DMS 273 (cell line): ENCODE data around the gene TRIP4.

ENCODE experiments used
- DNase-seq: peaks from one replicate; lab custom pipeline; 2025; ENCODE audit not compliant: unreplicated experiment; lab: John Stamatoyannopoulos, UW

TRIP4 gene

DNA sequence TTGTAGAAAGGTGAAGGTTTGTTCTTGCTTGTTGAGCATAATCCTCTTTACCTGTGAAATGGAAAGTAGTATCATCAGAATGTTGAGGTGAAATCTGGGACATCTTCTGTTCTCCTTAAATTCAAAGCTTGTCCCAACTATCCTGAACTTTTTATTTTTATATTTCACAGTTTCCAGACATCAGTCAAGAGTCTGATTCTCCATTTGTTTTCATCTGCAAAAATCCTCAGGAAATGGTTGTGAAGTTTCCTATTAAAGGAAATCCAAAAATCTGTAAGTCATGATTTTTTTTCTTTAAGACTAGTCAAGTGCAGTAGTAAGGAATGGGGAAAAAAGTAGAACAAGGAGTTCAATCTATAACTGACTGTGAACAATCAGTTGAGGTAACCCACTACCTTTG lies 57.2 kb downstream of the TRIP4 start:
- DNase-seq, result no peak

DNA sequence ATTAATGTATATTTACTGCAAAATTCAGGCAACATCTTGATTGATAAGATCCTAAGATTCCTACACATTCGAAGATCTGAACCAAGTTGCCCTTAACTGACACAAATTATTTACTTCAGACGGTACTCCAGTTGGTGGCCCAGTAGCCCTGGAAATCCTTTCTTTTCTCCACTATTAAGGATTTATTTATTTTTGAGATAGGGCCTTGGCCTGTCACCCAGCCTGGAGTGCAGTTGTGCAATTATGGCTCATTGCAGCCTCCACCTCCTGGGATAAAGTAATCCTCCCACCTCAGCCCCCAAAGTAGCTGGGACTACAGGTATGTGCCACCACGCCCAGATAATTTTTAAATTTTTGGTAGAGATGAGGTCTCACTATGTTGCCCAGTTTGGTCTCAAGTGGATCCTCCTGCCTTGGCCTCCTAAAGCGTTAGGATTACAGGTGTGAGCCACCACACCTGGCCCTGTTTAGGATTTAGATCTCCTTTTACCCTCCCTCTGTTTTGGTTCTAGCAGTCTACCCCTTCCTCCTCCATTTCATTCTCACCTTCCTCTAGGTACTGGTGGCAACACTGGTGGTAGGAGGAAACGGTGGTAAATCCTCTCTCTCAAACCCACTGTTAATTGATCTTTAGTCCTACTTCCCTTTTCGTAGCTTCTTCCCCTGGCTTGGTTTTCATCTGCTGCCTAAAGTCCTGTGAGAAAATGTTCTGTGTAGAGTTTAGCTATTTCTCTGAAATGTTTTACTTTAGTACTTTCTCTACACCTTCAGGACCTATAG lies 60.1 kb downstream of the TRIP4 start:
- no peak for DNase-seq

DNA sequence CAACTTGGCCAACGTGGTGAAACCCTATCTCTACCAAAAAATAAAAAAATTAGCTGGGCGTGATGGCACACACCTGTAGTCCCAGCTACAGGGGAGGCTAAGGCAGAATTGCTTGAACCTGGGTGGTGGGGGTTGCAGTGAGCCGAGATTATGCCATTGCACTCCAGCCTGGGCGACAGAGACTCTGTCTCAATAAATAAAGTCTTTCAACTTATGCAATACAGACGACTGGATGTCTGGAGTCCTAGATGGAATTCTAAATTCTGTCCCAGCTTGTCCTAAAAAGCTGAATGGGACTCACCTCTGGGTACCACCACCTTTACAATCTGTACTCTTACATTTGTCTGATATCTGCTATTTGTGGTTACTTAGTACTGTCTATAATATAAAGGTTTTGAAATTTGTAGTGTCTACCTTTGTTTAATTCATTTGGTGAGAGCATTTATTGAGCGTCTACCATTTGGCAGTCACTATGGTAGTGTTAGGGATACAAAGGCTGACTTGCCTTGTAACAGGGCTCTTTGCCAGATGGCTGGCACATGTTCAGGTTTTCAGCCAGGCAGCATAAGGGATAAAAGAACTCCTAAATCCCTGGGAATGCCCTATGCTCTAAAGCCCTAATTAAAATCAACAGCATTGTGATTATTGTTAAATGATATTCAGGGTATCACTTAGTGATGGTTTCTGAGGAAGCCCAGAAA lies 65.5 kb downstream of the TRIP4 start:
- peak; percentile 79 for DNase-seq

DNA sequence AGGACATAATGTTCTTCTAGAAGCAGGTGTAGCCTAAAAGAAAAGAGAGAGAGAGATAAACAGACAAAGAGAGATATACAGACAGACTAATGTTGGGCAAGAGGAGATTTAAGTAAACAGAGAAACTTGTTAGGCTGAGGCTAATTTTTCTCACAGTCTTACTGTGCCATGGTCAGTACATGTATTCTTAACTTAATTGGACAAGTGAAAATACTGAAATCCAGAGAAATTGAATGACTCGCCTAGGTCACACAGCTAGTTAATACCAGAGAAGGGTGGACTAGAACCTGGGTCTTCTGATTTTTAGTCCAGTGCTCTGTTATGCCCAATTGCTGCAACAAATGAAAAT lies 66.0 kb downstream of the TRIP4 start:
- DNase-seq, result no peak

DNA sequence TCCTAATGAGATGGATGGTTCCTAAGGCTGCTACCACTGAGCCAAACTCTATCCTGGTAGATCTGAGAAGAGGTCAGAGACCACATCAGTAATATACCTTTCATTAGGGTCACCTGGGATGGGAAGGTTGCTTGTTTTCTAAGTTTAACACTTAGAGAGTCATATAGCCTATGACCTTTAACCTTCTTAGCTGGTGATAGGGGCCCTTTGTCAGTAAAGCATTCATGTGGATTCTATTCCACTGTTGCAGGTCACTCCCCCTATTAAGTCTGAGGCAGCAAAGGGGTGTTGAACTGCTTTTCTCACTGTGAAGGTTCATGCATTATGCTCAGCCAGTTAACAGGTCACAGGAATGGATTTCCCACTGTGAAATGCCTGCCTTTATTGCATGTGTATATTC lies 66.6 kb downstream of the TRIP4 start:
- DNase-seq, result no peak

DNA sequence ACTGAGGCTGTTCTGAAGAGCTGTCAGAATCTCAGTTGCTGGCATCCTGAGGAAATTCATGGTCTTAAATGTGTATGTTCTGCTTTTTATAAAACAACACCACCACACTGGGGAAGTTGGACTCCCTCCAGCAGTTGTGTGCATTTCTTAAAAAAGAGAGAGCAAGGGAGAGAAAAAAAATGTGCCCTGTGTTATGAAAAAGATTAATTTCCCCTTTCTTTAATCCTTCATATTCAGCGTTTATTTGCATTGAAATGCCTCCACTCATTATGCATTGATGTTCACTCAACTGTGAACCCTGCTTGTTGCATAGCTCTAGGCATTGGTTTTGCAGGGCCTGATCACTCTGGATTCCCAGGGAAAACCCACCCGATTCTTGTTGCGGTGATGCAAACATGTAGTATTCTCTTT lies 68.3 kb downstream of the TRIP4 start:
- no peak for DNase-seq

DNA sequence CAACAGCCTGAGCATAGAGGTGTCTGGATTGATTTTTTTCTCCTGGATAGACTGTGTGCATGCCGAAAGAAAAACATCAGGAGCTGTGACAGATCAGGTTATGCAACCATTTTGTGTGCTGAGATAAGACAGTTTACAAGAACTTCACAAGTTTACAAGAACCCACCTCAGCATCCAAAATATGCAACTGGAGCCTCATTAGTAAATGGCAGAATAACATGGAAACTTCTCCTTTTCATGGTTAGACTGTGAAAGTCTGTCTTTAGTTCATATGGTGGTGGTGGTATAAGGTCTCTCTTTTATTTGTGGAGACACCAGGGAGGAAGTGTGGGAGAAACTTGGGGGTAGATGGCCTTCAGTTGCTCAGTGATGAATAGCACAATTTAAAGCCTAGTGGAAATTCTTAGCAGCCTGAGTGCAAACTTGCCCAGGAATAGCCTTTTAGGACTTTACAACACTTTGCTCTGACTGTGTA lies 69.0 kb downstream of the TRIP4 start:
- DNase-seq, result no peak

DNA sequence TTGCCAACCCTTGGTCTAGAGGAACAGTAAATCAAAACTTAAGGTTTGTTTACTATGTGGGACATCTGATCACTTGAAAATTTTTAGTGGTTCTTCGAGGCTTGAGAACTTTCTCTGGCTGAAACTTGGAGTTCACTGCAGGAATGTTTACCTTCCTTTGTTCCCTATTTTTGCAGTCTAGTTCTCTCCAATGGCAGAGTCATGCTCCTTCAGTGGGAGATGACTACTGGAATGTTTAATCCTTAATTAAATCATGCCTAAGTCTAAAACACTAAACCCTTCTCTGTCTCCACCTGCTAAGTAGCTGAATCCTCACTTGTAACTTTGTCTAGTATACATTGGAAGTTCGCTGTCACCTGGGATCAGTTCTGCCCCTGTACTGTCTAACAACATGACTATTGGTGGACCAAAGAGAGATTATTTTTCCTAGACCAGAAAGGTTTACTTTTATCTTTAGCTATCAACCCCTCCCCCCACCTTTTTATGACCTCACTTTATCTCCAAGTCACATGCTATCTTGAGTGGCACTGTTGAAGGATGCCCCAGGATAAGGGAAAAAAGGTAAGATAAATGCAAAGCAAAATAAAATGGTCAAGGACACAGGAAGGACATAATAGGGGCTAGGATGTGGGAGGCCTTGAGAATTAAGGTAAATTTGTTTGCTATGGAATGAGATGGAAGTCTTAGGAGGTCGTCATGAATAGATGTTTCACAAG lies 71.6 kb downstream of the TRIP4 start:
- DNase-seq, result no peak

DNA sequence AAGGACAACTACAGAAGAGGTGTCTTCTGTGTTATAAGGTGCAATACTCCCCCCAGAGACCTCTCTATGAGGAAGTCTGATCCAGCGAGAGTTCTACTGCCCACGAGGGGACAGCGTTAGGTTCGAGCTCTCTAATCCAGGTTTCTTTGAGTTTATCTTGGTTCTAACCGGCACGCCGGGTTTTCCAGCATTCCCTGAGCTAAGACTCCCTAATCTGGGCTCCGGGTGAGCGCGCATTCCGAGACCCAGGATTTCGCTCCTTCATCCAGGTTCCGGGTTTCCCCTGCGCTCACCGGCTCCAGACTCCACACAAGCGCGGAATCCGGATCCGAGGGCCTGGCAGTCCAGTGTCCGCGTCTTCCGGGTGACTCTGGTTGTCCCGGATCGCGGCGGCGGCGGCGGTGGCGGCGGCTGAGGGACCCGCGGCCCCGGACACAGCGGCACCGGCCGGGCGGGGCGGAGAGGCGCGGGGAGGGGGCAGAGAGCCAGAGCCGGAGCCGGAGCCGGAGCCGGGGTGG lies 72.6 kb downstream of the TRIP4 start, which contains the start of gene ZNF609:
Gene ZNF609 (plus strand): TSS at position 373 of the 518 bp plus-strand sequence. CDS start 38,842 bp downstream, outside the sequence.
- DNase-seq, result peak; percentile 95

DNA sequence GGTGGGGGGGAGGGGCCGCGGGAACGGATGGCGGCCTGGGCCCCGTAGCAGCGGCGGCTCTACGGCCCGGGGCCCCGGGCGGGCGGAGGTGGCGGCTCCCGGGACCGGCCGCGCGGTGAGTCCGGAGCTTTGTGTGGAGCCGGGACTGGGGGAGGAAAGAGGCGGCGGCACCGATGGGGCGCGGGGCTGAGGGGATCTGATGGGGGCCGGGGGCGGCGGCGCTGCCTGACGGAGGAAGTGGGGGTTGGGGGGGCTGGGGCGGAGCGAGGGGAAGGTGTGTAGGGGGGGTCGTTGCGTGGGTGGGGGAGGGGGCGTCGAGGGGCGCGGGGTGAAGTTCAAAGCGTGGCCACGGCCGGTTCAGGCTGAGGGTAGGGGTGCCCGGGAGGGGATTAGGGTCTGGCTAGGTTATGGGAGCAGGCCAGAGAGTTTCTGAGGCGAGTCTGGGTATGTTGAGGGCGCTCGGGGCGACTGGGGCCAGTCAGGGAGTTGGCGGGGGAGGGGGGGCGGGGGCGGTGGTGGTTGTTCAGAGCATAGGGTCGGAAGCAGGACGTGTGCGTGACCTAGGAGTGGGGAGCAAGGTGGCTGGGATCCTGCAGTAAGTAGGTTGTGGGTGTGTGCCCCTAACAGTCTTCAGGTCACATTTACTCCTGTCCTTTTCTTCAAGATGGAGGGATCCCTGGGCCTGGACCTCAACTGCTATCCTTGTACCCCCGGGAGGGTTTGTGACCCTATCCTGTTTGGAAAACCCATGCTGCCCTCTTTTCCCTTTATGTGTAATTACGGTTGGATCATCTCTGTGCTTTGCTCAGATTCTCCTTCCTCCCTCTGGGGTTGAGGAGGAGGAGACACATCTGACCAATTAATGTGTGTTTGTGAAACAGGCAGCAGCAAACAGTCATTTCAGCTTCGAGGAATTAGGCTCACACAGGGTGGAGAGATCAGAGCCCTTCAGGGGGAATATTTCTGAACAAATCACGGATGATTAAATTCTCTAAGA lies 73.4 kb downstream of the TRIP4 start:
- peak; percentile 78 for DNase-seq

DNA sequence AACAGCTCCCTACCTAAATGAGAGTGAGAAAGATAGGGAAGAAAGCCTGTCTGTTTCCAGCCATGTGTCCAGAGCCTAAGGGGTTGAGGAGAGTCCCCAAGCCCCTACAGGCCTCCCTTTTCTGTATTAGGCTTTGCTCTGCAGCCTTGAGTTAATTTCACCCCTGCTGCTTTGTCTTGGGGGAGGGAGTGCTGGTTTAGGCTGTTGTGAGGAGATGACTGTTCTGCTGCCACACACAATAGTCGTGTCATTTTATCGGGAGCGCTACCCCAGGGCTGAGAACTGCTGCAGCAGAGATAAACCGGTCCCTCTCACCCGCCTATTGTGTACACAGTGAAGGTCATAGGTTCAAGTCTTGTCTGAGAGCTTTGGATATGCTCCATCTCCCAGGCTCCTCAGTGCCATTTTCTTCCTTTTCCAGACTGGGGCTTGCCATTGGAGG lies 74.1 kb downstream of the TRIP4 start:
- no peak for DNase-seq

DNA sequence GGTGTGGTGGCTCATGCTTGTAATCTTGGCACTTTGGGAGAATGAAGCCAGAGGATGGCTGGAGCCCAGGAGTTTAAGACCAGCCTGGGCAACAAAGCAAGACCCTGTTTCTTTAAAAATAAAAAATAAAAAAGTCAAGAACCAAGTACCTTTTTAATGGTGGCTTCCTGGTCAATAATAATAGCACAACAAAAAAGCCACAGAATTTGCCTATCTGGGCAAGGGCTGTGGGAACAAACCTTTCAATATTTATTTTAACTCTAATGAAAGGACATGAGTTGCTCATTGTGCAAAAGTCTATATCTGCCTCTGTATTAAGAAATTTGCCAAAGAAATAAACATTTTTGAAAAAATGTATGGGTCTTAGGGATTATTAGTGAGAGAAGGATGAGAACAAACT lies 74.9 kb downstream of the TRIP4 start:
- no peak for DNase-seq

DNA sequence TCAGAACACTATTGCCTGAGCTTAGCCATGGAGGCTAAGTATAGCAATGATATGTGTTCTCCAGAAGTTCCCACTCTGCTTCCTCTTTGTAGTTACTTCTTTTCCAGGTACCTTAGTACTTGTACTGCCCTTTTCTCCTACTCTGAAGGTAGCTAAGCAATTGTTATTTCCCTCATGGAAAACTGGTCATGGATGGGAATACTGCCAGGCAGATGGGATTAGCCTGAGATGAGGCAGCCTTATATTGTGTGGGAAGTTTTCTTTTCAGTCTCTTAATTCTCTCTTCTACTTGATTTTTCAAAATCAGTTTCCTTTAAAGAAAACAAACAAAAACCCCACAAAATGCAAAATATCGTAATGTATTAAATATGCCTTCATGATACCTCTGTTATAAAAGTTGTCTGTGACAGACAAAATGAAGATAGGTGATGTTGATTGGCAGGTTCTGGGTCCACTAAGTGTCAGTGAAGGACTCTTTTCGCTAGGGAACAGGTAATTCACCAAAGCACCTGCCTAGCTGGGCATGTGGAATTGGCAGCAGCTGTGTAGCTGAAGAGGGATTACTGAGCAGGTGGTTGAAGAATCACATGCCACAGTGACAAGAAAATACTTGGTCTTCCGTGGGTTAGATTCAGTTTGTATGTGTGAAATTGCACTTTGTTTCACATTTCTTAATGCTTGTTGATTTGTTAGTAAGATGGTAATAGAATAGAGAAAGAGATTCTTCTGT lies 76.8 kb downstream of the TRIP4 start:
- DNase-seq, result peak; percentile 30

DNA sequence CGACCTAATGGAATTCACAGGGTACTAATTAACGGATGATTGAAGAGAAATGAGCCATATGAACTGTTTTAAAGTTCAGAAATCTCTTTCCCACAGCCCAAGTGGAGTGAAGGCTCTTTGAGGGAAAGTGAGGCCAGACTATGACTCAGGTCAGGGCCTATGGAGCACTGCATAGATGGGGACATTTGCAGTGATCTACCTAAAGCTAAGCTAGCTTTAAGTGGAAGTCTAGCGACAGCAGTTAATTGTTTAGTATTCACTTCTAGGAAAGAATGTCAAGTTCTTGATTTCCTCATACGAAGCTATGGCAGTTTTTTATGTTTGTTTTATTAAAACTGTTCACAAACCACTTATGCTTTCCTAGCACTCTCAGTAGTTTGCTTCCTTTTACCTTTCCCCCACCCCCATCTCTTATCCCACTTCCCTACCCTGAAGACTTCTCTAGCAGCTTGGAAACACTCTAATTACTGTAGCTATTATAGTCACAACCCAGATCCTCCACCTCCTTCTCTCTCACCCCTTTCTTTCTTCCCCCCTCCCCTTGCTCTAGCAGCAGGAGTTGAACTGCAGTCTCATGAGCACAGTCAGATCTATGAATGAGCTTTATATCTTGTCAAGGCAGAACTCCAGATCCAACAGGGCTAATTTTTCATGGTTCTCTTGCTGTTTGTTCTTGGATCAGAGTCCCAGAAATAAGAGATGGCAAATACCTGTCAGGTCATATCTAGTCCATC lies 78.9 kb downstream of the TRIP4 start:
- no peak for DNase-seq

DNA sequence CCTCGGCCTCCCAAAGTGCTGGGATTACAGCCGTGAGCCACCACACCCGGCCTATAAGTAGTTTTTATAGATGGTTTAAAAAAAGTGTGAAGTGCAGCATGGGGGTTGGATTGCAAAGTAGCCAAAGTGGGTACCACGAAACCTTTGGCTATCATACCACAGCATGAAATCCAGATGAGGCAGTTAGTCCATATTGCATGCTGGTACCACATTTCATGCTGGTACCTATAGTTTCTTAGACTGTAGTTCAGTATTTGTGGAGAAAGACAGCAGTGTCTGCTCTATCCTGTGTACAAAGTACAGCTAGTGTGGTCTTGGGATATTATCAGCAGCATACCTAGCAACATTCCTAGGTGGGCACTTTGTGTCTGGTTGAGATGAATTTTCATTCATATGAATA lies 84.5 kb downstream of the TRIP4 start:
- no peak for DNase-seq

DNA sequence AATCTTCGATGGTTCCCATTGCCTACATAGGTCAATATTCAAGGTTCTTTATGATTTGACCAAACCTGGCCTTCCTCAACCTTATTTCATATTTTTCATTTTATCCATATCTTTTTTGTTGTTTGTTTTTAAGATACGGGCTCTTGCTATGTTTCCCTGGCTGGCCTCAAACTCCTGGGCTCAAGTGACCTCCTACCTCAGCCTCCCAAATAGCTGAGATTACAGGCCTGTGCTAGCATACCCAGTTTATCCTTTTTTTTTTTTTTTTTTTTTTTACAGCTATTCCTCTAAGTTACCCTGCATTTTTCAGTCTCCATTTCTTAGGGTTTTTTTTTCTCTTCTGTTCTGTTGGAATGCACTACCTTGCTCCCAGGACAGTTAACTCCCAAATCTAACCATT lies 87.2 kb downstream of the TRIP4 start:
- DNase-seq, result no peak

DNA sequence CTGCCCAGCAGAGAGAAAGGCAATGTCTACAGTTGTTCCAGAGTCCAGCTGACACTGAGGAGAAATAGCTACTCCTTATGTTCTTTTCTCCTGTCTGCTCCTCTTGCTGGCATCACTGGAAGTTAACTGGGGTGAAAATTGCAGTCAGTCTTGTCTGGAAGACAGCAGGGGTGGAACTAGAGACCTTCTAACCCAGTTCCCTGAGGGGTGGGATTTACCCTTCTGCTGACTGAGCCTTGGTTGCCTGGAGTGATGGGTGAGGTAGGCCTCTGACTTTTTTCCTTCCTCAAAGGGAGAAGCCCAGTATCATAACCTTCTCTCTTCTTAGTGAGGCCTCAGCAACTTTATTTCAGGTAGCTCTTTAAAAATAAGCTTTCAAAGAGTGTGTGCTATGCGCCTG lies 88.9 kb downstream of the TRIP4 start:
- no peak for DNase-seq

DNA sequence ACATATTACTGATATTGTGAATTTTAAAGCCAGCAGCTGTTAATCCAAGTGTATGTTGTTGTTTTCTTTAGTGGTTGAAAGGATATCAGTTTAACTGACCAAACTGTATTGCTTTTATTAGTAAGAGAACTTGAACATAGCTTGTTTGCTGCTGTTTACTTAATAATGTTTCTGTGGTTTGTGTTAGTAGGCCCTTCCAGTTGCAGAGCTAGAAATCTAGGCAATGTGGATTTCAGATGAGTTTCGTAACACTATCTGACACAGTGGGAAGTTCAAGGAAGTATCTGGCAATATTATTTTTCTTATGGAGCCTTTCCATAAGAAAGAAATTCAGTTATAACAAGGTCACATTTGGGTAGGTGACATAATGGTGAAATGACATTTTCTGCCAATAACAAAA lies 91.2 kb downstream of the TRIP4 start:
- DNase-seq, result no peak

DNA sequence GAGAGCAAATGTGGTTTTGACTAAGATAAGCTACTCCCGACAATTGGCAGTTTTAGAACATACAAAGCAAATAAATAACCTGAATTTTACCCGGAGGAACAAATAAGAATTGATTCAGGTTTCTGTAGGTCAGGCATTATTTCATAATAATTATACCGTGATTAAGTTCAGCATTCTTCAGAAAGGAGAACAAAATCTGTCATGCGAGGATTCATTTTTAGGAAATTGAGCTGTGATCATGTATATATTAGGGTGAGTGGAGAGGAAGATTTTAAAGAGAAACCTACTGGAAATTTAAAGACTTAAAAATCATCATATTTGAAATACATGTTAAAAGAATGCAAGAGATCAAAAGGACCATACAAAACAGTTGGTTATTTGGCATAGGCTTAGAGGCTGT lies 93.3 kb downstream of the TRIP4 start:
- no peak for DNase-seq
